GM12874 (cell line): ENCODE results near the gene GALC.

ENCODE experiments used
- TF ChIP-seq, protein P1 (sequence below): IDR thresholded peaks from 2 replicates; pipeline ENCODE4 v1.5.1; 2011; ENCODE audit warnings: low read depth, mild to moderate bottlenecking, control low read depth, low read length, moderate library complexity; ENCODE audit not compliant: insufficient read depth

The GALC gene

DNA sequence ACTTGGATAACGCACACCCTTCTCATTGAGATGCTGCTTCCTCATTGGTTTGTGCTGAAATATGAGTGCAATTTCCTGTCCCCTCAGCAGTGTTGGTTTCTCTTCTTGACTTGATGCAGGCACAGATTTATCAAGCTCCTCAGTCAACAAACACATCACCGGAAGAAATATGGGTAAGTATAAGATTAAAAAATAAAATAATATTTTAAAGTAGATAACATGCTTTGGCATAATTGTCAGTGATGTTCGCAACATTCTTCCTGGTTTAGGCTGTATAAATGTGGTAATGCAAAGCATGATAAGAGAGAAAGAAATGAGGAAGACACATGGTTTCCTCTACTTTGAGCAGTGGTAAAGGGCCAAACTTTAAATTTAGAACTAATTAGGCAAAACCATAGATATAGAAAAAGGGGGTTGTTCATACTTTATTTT, 12.1 kb upstream of the GALC start, which contains the start of gene GPR65:
Gene GPR65, plus strand, starts transcription at position 86 of the 432 bp plus-strand sequence. CDS start 5,713 bp downstream, outside the sequence.
- TF ChIP-seq, protein P1, sequence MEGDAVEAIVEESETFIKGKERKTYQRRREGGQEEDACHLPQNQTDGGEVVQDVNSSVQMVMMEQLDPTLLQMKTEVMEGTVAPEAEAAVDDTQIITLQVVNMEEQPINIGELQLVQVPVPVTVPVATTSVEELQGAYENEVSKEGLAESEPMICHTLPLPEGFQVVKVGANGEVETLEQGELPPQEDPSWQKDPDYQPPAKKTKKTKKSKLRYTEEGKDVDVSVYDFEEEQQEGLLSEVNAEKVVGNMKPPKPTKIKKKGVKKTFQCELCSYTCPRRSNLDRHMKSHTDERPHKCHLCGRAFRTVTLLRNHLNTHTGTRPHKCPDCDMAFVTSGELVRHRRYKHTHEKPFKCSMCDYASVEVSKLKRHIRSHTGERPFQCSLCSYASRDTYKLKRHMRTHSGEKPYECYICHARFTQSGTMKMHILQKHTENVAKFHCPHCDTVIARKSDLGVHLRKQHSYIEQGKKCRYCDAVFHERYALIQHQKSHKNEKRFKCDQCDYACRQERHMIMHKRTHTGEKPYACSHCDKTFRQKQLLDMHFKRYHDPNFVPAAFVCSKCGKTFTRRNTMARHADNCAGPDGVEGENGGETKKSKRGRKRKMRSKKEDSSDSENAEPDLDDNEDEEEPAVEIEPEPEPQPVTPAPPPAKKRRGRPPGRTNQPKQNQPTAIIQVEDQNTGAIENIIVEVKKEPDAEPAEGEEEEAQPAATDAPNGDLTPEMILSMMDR, result no peak

DNA sequence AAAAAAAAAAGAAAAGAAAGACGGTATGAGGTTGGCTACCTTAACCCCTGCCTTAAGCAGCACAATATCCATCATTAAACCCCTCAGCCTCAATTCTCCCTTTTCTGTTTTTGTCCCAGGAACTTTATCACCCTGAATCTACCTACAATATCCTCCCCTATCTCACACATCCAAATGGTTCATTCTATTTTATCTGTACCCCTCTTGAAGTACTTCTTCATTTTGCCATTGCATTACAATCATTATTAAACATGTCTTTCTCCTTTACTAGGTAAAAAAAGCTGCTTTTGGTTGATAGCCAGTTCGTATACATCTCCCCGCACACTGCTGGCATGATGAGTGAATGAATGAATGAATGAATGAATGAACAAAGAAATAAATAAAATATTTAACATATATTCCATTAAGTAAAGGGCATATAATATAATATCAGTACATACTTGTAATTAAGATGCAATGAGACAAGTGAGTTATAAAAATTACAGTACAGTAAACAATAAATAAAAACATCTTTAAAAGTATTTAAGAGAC, 11.6 kb upstream of the GALC start:
- TF ChIP-seq, protein P1, result no peak

DNA sequence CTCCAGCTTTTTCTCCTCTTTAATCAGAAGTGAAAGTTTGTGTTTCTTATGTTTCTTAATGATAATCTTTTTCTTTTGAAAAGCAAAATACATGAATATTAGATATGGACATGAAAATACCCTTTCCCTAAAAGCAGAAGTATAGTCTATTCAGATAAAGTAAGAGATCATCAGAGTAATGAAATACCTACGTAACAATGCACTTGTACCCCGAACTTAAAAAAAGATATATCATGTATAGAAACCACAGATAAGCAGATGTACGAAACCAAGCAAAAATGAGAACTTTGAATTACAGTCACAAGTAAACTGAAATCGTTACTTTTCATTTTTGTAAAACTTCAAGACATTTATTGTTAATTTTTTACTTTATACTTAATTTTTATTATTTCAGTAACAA, 10.4 kb upstream of the GALC start:
- TF ChIP-seq, protein P1, result no peak

DNA sequence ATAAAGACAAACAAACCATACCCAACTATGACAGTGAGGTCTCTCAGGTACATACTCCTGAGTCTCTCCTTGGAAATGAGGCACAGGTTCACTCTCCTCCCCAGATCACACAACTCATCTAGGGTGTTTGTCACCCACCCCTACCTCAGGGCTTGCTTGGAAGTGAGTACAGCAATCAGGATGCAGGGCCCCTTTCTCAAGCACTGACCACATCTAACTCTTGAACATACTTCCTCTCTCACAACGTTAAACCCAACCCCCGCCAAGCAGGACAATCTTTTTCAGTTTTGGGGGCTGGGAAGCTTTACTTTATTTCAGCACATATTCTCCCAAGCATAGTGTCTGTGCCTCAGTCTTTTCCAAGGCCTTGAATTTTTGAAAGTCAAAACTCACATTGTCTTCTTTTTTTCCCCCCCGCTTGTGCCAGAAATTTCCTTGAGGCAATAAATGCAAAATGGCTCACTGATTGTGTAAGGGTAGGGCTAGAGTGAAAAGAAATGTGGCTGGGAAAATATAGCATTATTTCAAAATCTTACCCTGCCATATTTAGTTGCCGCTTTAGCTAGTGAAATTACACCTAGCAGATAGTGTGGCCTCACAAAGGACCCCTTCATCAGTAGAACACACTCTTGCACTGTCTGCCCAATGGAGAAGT, 9.6 kb upstream of the GALC start:
- TF ChIP-seq, protein P1, result no peak

DNA sequence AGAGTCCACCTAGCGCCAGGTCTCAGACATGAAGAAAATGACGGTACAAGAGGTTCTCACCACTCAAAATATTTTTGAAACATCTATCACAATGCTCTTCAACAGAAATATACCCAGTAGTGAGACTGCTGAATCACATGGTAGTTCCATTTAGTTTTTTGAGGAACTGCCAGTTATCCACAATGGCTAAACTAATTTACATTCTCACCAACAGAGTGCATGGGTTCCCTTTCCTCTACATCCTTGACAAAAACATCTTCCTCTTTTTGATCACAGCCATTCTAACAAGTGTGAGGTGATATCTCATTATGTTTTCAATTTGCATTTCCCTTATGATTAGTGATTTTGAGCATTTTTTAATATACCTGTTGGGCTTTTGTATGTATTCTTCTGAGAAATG, 6.3 kb upstream of the GALC start:
- TF ChIP-seq, protein P1, result no peak

DNA sequence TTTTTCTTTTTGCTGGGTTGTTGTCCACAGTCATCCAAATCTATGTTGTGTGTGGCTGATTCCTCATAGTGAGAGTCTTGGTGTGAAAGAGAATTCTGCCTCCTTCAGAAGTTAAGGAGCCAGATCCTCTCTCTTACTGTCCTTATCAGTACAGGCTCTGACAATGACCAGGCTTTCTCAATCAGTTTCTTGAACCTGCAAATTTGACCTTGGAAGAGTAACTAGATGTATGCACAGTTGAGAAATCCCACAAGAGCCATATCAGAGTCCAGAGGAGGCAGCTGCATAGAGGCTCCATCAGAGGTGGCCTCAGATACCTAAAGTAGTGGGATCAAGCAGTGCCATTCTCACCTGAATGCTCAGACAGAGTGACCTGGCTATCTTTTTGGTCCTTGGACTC, 5.5 kb upstream of the GALC start:
- TF ChIP-seq, protein P1, result no peak

DNA sequence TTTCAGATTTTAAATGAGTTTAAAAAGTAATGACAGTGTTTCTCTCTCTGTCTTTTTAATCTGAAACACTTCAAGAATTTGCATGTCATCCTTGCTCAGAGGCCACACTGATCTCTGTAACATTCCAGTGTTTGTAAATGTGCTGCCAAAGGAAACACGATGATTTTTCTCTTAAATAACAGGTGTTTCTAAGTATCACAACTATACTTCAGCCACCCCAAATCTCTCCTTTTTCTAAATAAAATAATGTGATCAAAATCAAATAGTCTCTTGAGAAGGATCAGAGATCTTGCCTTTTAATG, 3.3 kb upstream of the GALC start:
- TF ChIP-seq, protein P1, result no peak
